H9 (cell line): ENCODE data around the gene ULK4. TPM values are rescaled to one million over a fixed set of nuclear protein-coding genes. Genes with fewer than 3 reads are reported as not detected.

Source experiments
- DNase-seq: peaks from one replicate; pipeline ENCODE4 v3.0.0-alpha.2; 2017
- H2AFZ ChIP-seq: one replicate; pipeline ENCODE4 v1.6.1; 2013; ENCODE audit warnings: mild to moderate bottlenecking, low read length, control low read depth, moderate library complexity
- H2AK5ac ChIP-seq: 2 replicates; pipeline ENCODE4 v1.6.1; 2013; ENCODE audit warnings: low read length, control low read depth, mixed read lengths; ENCODE audit not compliant: insufficient read length
- H2BK120ac ChIP-seq: one replicate; pipeline ENCODE4 v1.6.1; 2013; ENCODE audit warnings: low read depth, mild to moderate bottlenecking, low read length, control low read depth, inconsistent platforms; ENCODE audit not compliant: poor library complexity, severe bottlenecking
- H2BK12ac ChIP-seq: 2 replicates; pipeline ENCODE4 v1.6.1; 2013; ENCODE audit warnings: low read length, control low read depth, mixed read lengths, low read depth; ENCODE audit not compliant: insufficient read length
- H2BK15ac ChIP-seq: 2 replicates; pipeline ENCODE4 v1.6.1; 2013; ENCODE audit warnings: low read depth, low read length, control low read depth
- H2BK20ac ChIP-seq: one replicate; pipeline ENCODE4 v1.6.1; 2013; ENCODE audit warnings: low read depth, mild to moderate bottlenecking, low read length, control low read depth, inconsistent platforms; ENCODE audit not compliant: poor library complexity, severe bottlenecking
- H2BK5ac ChIP-seq: 2 replicates; pipeline ENCODE4 v1.6.1; 2013; ENCODE audit warnings: low read length, control low read depth, mixed read lengths; ENCODE audit not compliant: insufficient read length
- H3K14ac ChIP-seq: 2 replicates; pipeline ENCODE4 v1.6.1; 2013; ENCODE audit warnings: low read length, control low read depth; ENCODE audit not compliant: insufficient read depth
- H3K18ac ChIP-seq: 2 replicates; pipeline ENCODE4 v1.6.1; 2013; ENCODE audit warnings: low read depth, mild to moderate bottlenecking, mixed read lengths, low read length, control low read depth; ENCODE audit not compliant: insufficient read length
- H3K23ac ChIP-seq: 2 replicates; pipeline ENCODE4 v1.6.1; 2013; ENCODE audit warnings: low read length, control low read depth, mixed read lengths, low read depth; ENCODE audit not compliant: insufficient read length
- H3K23me2 ChIP-seq: 2 replicates; pipeline ENCODE4 v1.6.1; 2013; ENCODE audit warnings: low read depth, mild to moderate bottlenecking, mixed read lengths, low read length, control low read depth; ENCODE audit not compliant: insufficient read length, poor library complexity, severe bottlenecking
- H3K27ac ChIP-seq: 2 replicates; pipeline ENCODE4 v1.5.1; 2013; ENCODE audit warnings: low read length, control low read depth, mixed read lengths, low read depth; ENCODE audit not compliant: insufficient read length
- H3K27me3 ChIP-seq: 2 replicates; pipeline ENCODE4 v1.6.1; 2013; ENCODE audit warnings: low read length, control low read depth, inconsistent platforms; ENCODE audit not compliant: insufficient read depth
- H3K4ac ChIP-seq: 2 replicates; pipeline ENCODE4 v1.6.1; 2013; ENCODE audit warnings: low read depth, mild to moderate bottlenecking, control low read depth, inconsistent platforms, low read length, moderate library complexity
- H3K4me1 ChIP-seq: 2 replicates; pipeline ENCODE4 v1.6.1; 2013; ENCODE audit warnings: low read length, control low read depth, inconsistent platforms; ENCODE audit not compliant: insufficient read depth
- H3K4me2 ChIP-seq: 2 replicates; pipeline ENCODE4 v1.6.1; 2013; ENCODE audit warnings: low read length, control low read depth, mixed read lengths; ENCODE audit not compliant: insufficient read length, insufficient read depth
- H3K56ac ChIP-seq: 2 replicates; pipeline ENCODE4 v1.6.1; 2013; ENCODE audit warnings: low read depth, mild to moderate bottlenecking, mixed read lengths, low read length, control low read depth; ENCODE audit not compliant: insufficient read length
- H3K79me1 ChIP-seq: 2 replicates; pipeline ENCODE4 v1.6.1; 2013; ENCODE audit warnings: low read depth, mild to moderate bottlenecking, moderate library complexity, low read length, control low read depth, inconsistent platforms; ENCODE audit not compliant: insufficient read depth, poor library complexity, severe bottlenecking
- H3K79me2 ChIP-seq: 2 replicates; pipeline ENCODE4 v1.6.1; 2013; ENCODE audit warnings: low read length, control low read depth, inconsistent platforms; ENCODE audit not compliant: insufficient read depth
- H3K9ac ChIP-seq: 2 replicates; pipeline ENCODE4 v1.6.1; 2013; ENCODE audit warnings: low read length, control low read depth, mixed read lengths; ENCODE audit not compliant: insufficient read length; ENCODE audit errors: extremely low read depth
- H3K9me3 ChIP-seq: one replicate; pipeline ENCODE4 v1.6.1; 2013; ENCODE audit warnings: low read depth, low read length, inconsistent platforms; ENCODE audit not compliant: control insufficient read depth
- H3T11ph ChIP-seq: one replicate; pipeline ENCODE4 v1.6.1; 2013; ENCODE audit warnings: mild to moderate bottlenecking, low read length, control low read depth, inconsistent platforms
- H4K20me1 ChIP-seq: one replicate; pipeline ENCODE4 v1.6.1; 2013; ENCODE audit not compliant: control insufficient read depth, insufficient read length, insufficient read depth
- H4K5ac ChIP-seq: 2 replicates; pipeline ENCODE4 v1.6.1; 2013; ENCODE audit warnings: low read depth, mild to moderate bottlenecking, mixed read lengths, low read length, control low read depth; ENCODE audit not compliant: insufficient read length
- H4K8ac ChIP-seq: replicated peaks from 2 replicates; pipeline ENCODE4 v1.6.1; 2013; ENCODE audit warnings: low read length, control low read depth, mixed read lengths, low read depth; ENCODE audit not compliant: insufficient read length
- H4K91ac ChIP-seq: 2 replicates; pipeline ENCODE4 v1.6.1; 2013; ENCODE audit warnings: low read depth, mild to moderate bottlenecking, moderate library complexity, mixed read lengths, low read length, control low read depth; ENCODE audit not compliant: insufficient read length
- H3K27ac Mint-ChIP-seq, 3 experiments: 2 replicates in 2 of 3; 3 replicates in 1 of 3; pipeline ENCODE4 v1.8.0; 2020 to 2021; ENCODE audit warnings: mixed read lengths in 3 of 3, mild to moderate bottlenecking in 1 of 3, moderate library complexity in 1 of 3
- H3K27me3 Mint-ChIP-seq: 2 replicates; pipeline ENCODE4 v1.8.0; 2021; ENCODE audit warnings: low read depth, mild to moderate bottlenecking, moderate library complexity, mixed read lengths
- H3K36me3 Mint-ChIP-seq, 3 experiments: 2 replicates in 2 of 3; 3 replicates in 1 of 3; pipeline ENCODE4 v1.8.0; 2020 to 2021; ENCODE audit warnings: low read depth in 3 of 3, mixed read lengths in 3 of 3; ENCODE audit not compliant: insufficient read depth in 1 of 3
- H3K4me1 Mint-ChIP-seq, 2 experiments: 2 replicates each; pipeline ENCODE4 v1.8.0; 2020; ENCODE audit warnings: mixed read lengths in 2 of 2
- H3K4me3 Mint-ChIP-seq, 2 experiments: 2 replicates in 1 of 2; 3 replicates in 1 of 2; pipeline ENCODE4 v1.8.0; 2020 to 2021; ENCODE audit warnings: mild to moderate bottlenecking in 2 of 2, mixed read lengths in 2 of 2, moderate library complexity in 1 of 2
- H3K9me3 Mint-ChIP-seq, 2 experiments: 2 replicates in 1 of 2; 3 replicates in 1 of 2; pipeline ENCODE4 v1.8.0; 2020; ENCODE audit warnings: mild to moderate bottlenecking in 2 of 2, mixed read lengths in 2 of 2, moderate library complexity in 1 of 2
- CTCF ChIP-seq: fragments of 200-600 bp; sonication (generic); conservative IDR thresholded peaks from 3 replicates; pipeline ENCODE4 v1.8.0; 2021; ENCODE audit warnings: antibody characterized with exemption, mild to moderate bottlenecking
- WGBS: extraction: QIAGEN DNeasy Blood & Tissue Kit; methylation state at CpG from one replicate; pipeline ENCODE4 v1.1.7; 2013; ENCODE audit warnings: missing lambda C conversion rate, low lambda C conversion rate, mixed read lengths; ENCODE audit not compliant: insufficient read length; ENCODE audit errors: extremely low coverage; 5-methylcytosine and 5-hydroxymethylcytosine counted together
- total RNA-seq: library from RNA; stranded (reverse); gene quantifications from 2 replicates; pipeline ENCODE4 v1.2.1, GENCODE V29; 2021

ULK4 gene
- total RNA-seq, 1 experiment from 2014 or later = 12.9 TPM

GRCh38 chr3:41419809-41420208 is 542.1 kb downstream of the ULK4 start:
- Histone ChIP-seq H3K79me1 (no peaks in the 10 kb centered on the region), H3K9ac (no peak overlapping the region), H3K79me2 (no peaks in the 10 kb centered on the region), H3K18ac (no peak overlapping the region), H2BK20ac (no peak overlapping the region), H4K91ac (no peak overlapping the region), H2AFZ (no peak overlapping the region), H2BK120ac (no peak overlapping the region), H4K5ac (no peak overlapping the region), H3K4ac (no peak overlapping the region), H2BK12ac (no peak overlapping the region), H2BK5ac (no peak overlapping the region), H3K14ac (no peak overlapping the region), H3K9me3 (no peaks in the 10 kb centered on the region), H3K4me1 (no peaks in the 10 kb centered on the region; the same call in 1 of the 2 replicates), H2BK15ac (no peak overlapping the region), H3K23me2 (no peaks in the 10 kb centered on the region), H3K27me3 (no peaks in the 10 kb centered on the region), H4K20me1 (no peaks in the 10 kb centered on the region), H3K23ac (no peak overlapping the region), H2AK5ac (no peak overlapping the region), H3K56ac (no peak overlapping the region), H3T11ph (no peak overlapping the region), H4K8ac (no peak overlapping the region), H3K4me2 (no peak overlapping the region), H3K27ac (no peak overlapping the region)
- no CpG with 5 or more reads among the region's 5 CpGs for WGBS
- Mint-ChIP-seq H3K4me1 (peaks cover 13 to 27% of the 10 kb centered on the region in 2 experiments), H3K27me3 (no peaks in the 10 kb centered on the region; the same call in 1 of the 2 replicates), H3K9me3 (no peaks in the 10 kb centered on the region), H3K4me3 (no peak overlapping the region), H3K27ac (no peak overlapping the region), H3K36me3 (peaks cover 0 to 1% (median under 1%) of the 10 kb centered on the region in 3 experiments; a peak in 1 of 7 replicates)
- no peak for TF ChIP-seq CTCF
- no peak for DNase-seq
